ENCODE measurements around the gene AGAP1. TPM values are rescaled to one million over a fixed set of nuclear protein-coding genes. Genes with fewer than 3 reads are reported as not detected.

The AGAP1 gene
- total and polyA plus RNA-seq, 2 donors (not counting 3 experiments of a cell fraction or from before 2014, with no cell fraction given), result 10.2 to 20.9 TPM

- H4K20me1 ChIP-seq (replicated peaks; ENCODE audit: control insufficient read depth, extremely low read depth, insufficient read depth, low read length), result no peaks in the 10 kb centered on the region
- H3K4me1 ChIP-seq (ENCODE audit: control insufficient read depth, extremely low read depth, insufficient read depth, low read length), result no peaks in the 10 kb centered on the region
- no peak overlapping the region for H3K4me2 ChIP-seq (ENCODE audit: insufficient read depth, low read length)
- H3K9ac ChIP-seq (replicated peaks; ENCODE audit: extremely low read depth, insufficient read depth, low read length), result no peak overlapping the region
- intact Hi-C loops (cut with micrococcal nuclease) (no loop called here), dilution Hi-C loops (cut with MboI; ENCODE audit: extremely low pct_ligation_motif_present, low sequenced_read_pairs) (no loop called here)
- no TSS peak for BruUV-seq (replicated peaks)
- POLR2A ChIA-PET, result no interaction called here
- CTCF ChIA-PET, result no interaction called here
- H2AFZ ChIP-seq (ENCODE audit: low read depth, low read length), result no peak overlapping the region
- H3K9me3 ChIP-seq (replicated peaks; ENCODE audit: control insufficient read depth, insufficient read depth, low read length), result no peaks in the 10 kb centered on the region
- H3K27ac ChIP-seq (ENCODE audit: insufficient read depth, low read depth, low read length), result no peak overlapping the region
- no peaks in the 10 kb centered on the region for H3K27me3 ChIP-seq (ENCODE audit: control insufficient read depth in 2 of 2, insufficient read depth in 2 of 2, low read length in 2 of 2)
- no peaks in the 10 kb centered on the region for H3K9me1 ChIP-seq (replicated peaks; ENCODE audit: control insufficient read depth, extremely low read depth, insufficient read depth, low read length)
- no peaks in the 10 kb centered on the region for H3K36me3 ChIP-seq (ENCODE audit: control insufficient read depth in 2 of 2, extremely low read depth in 1 of 2, insufficient read depth in 2 of 2, low read length in 2 of 2)
- no peak for DNase-seq (ENCODE audit: low read depth, low spot score)
- no peaks in the 10 kb centered on the region for H3K79me2 ChIP-seq (ENCODE audit: control insufficient read depth, insufficient read depth, low read length)
- no peak overlapping the region for H3K4me3 ChIP-seq (replicated peaks in 1 of 3; ENCODE audit: insufficient read depth in 1 of 3, low read depth in 1 of 3, low read length in 3 of 3)
- FAIRE-seq, result no peak
- TF ChIP-seq FOS (IDR thresholded peaks at IDR 0.05; ENCODE audit: borderline replicate concordance, insufficient read depth, low read length) (no peak), EZH2 (IDR thresholded peaks at IDR 0.05; ENCODE audit: borderline replicate concordance, low read depth, low read length, severe bottlenecking) (no peak), CTCF (IDR thresholded peaks at IDR 0.05; ENCODE audit: extremely low read depth in 1 of 2, insufficient read depth in 1 of 2, low read depth in 1 of 2, low read length in 2 of 2) (no peak), POLR2A (IDR thresholded peaks at IDR 0.05; ENCODE audit: low read depth, low read length) (no peak), JUN (IDR thresholded peaks at IDR 0.05; ENCODE audit: borderline replicate concordance, insufficient read depth, insufficient read length, low read depth) (no peak)
Measured at GRCh38 chr2:235449568-235449967, 44.3 kb upstream of the AGAP1 start.

GRCh38 chr2:235453605-235454151 is 40.2 kb upstream of the AGAP1 start:
- BruUV-seq (replicated peaks), result no TSS peak
- H3K27me3 ChIP-seq (ENCODE audit: control insufficient read depth in 2 of 2, insufficient read depth in 2 of 2, low read length in 2 of 2), result no peaks in the 10 kb centered on the region
- H3K4me1 ChIP-seq (ENCODE audit: control insufficient read depth, extremely low read depth, insufficient read depth, low read length), result no peaks in the 10 kb centered on the region
- CTCF ChIA-PET, result interaction anchor here (1.4 to 2.1 kb wide), 2 partner anchors 12 to 140 kb away, joined by 6 to 9 read pairs; no protein-coding TSS in a partner anchor
- H3K36me3 ChIP-seq (ENCODE audit: control insufficient read depth in 2 of 2, extremely low read depth in 1 of 2, insufficient read depth in 2 of 2, low read length in 2 of 2), result no peaks in the 10 kb centered on the region
- FAIRE-seq (no peak), DNase-seq (ENCODE audit: low read depth, low spot score) (no peak)
- no peak overlapping the region for H3K9ac ChIP-seq (replicated peaks; ENCODE audit: extremely low read depth, insufficient read depth, low read length)
- no peaks in the 10 kb centered on the region for H3K9me1 ChIP-seq (replicated peaks; ENCODE audit: control insufficient read depth, extremely low read depth, insufficient read depth, low read length)
- dilution Hi-C loops (cut with MboI; ENCODE audit: extremely low pct_ligation_motif_present, low sequenced_read_pairs) (no loop called here), intact Hi-C loops (cut with micrococcal nuclease) (no loop called here)
- no peak for TF ChIP-seq EZH2 (IDR thresholded peaks at IDR 0.05; ENCODE audit: borderline replicate concordance, low read depth, low read length, severe bottlenecking)
- H2AFZ ChIP-seq (ENCODE audit: low read depth, low read length), result no peak overlapping the region
- H4K20me1 ChIP-seq (replicated peaks; ENCODE audit: control insufficient read depth, extremely low read depth, insufficient read depth, low read length), result no peaks in the 10 kb centered on the region
- H3K4me2 ChIP-seq (ENCODE audit: insufficient read depth, low read length), result no peak overlapping the region
- no peak overlapping the region for H3K4me3 ChIP-seq (replicated peaks in 1 of 3; ENCODE audit: insufficient read depth in 1 of 3, low read depth in 1 of 3, low read length in 3 of 3)
- no peaks in the 10 kb centered on the region for H3K9me3 ChIP-seq (replicated peaks; ENCODE audit: control insufficient read depth, insufficient read depth, low read length)
- no peaks in the 10 kb centered on the region for H3K79me2 ChIP-seq (ENCODE audit: control insufficient read depth, insufficient read depth, low read length)
- POLR2A ChIA-PET, result no interaction called here
- no peak overlapping the region for H3K27ac ChIP-seq (ENCODE audit: insufficient read depth, low read depth, low read length)

Measured in endothelial cell of umbilical vein (primary cell).